IPS-NIHi11 (cell line): ENCODE data around the gene ILKAP.
A peak's percentile ranks its signal among the peaks of the same experiment; 100 is the strongest.

Experiments
- DNase-seq: peaks from one replicate; pipeline ENCODE4 v3.0.0; 2012; ENCODE audit warnings: mixed read lengths, low spot score

ILKAP gene

GRCh38 chr2:238203094-238203972 is at the start of gene ILKAP:
TSS of gene ILKAP (minus strand) at chr2:238203695. CDS start at chr2:238203553, 142 bp downstream.
- DNase-seq, result peak; percentile 100

DNA sequence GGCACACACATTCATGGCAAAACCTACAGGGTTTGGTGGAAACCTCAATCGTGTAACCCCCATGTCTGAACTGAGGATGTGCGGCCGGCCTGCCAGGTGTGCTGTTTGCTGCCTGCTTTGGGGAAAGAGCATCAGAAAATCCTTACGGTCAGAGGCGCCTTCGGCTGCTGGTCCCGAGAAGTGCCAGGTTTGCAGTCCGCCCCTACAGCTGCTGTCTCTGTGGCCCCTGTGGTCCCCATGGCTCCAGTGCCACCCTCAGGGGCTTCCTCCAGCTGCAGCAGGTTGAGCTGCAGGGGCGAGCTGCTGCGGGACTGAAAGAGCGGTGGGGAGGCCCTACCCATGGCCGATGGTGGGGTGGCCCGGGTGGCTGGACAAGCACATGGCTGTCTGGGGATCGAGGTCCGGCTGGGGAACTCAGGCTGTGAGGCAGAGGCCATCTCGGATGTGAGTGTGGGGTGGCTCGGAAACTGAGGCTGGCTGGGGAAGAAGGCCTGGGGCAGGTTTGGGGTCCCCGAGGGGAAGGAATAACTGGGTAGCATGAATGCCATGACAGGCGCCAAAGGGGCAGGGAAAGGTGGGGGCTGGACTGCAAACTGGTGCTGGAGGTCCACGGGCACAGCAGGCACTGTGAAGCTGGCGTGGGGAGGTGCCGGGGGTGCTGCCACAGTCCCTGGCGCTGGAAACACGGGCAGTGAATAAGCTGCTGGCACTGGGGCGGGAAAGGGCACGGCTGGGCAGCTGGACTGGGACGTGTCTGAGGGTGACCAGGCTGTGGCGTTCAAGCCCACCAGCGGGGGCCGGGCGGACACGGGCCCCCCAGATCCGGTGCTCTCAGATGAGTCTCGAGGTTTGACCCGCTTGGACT is 49.5 kb upstream of the ILKAP start:
- no peak for DNase-seq

- no peak for DNase-seq
These were observed 48.5 kb upstream of the ILKAP start for GRCh38 chr2:238251986-238252385.

GRCh38 chr2:238251331-238251730 is 47.8 kb upstream of the ILKAP start:
- DNase-seq, result no peak

GRCh38 chr2:238250896-238251295 is 47.4 kb upstream of the ILKAP start:
- DNase-seq, result no peak

DNA sequence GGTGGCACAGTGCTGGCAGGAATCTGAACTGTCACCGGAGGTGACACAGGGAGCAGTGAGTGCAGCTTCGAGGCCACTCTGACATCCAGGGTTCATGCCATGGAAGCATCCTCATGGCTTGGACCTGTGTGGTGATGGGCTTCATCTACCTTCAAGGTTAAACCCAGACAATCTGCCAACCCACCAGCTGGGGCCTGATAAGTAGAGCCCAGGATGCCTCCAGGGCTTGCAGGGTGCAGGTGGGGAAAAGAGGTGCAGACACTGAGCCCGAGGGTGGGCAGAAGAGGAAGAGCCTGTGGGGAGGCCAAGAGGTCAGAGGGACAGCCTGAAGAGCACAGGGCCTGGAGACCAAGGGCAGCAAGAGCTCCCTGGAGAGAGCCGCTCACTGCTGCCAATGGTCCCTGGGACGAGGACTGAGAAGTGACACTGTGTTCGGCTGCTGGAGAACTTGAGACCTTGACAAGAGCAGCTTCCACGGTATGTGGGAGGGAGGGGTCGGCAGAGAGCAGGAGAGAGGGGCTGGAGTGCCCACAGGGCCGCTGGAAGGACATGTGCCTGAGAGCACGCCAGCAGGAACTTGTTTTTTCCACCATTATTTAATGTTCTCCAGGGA is 44.5 kb upstream of the ILKAP start:
- DNase-seq, result no peak

- DNase-seq, result no peak
These were observed 43.7 kb upstream of the ILKAP start for GRCh38 chr2:238247002-238247822.

DNA sequence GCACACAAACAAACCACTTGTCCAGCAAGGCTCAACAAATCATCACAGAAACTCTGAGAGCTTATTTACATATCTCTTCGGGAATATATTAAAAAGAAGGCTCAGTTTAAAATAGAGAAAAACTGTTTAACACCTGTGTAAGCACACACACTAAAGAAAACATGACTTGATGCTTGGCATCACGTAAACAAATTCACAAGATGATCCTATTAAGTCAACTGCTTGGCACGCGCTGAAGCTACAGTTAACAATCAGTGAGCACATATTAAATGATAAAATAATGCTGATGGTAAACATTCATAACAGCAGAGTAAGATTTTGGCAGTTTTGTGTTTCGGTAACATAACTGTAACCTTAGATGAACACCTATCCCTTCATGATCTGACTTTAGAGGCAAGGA is 40.7 kb upstream of the ILKAP start:
- no peak for DNase-seq

DNA sequence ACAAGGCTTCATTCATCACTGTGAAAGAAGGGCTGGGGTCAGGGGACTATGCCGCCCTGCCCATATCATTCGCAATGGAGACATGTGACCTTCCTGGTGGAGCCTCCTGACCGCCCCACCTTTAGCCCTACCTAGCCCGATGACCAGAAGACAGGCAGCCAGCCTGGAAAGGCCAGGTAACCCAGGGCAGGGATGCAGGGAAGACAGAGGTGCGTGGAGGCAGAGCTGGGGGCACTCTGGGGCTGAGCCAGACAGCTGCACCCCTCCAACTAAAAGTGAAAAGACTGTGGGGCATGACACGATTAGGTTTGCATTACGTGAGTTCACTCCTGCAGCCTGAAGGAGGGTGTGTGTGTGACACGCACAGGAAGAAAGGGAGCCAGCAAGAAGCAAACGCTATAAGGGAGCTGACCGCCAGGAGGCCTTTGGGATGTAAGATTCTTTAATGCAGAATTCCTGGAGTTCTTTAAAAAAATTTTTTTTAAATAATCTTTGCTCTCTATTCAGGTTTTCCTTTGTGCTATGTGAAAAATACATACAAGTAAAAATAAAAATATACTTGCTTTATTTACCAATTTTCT is 40.1 kb upstream of the ILKAP start:
- no peak for DNase-seq

- DNase-seq, result no peak
These were observed 39.4 kb upstream of the ILKAP start for GRCh38 chr2:238242731-238243495.

DNA sequence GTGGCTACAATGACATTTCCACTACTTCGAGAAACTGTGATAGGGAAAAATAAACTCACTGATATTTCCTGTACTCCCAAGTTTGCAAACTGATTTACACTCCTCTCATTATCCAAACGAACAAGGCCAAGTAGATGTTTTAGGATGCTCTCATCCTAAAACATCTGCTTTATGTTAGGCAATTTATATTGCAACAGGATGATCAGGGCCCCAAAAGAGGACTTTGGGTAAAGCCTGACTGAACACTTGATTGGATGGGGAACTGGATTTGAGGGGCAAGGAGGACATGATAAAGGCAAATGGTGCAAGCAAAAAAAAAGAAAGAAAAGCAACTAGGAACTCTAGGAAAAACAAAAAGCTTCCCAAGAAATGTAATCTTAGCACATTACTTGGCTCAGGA is 38.5 kb upstream of the ILKAP start:
- no peak for DNase-seq

- DNase-seq, result peak; percentile 84
These were observed 37.5 kb upstream of the ILKAP start for GRCh38 chr2:238240757-238241711.

GRCh38 chr2:238239863-238240756 is 36.6 kb upstream of the ILKAP start, which contains the start of gene HES6:
TSS of gene HES6 (minus strand) at chr2:238240038. CDS start at chr2:238239905, 133 bp downstream.
- DNase-seq, result peak; percentile 97

- peak; percentile 52 for DNase-seq
These were observed 36.0 kb upstream of the ILKAP start for GRCh38 chr2:238239543-238239862.

- no peak for DNase-seq
These were observed 35.5 kb upstream of the ILKAP start for GRCh38 chr2:238238766-238239542.

GRCh38 chr2:238238311-238238765 is 34.8 kb upstream of the ILKAP start:
- no peak for DNase-seq

DNA sequence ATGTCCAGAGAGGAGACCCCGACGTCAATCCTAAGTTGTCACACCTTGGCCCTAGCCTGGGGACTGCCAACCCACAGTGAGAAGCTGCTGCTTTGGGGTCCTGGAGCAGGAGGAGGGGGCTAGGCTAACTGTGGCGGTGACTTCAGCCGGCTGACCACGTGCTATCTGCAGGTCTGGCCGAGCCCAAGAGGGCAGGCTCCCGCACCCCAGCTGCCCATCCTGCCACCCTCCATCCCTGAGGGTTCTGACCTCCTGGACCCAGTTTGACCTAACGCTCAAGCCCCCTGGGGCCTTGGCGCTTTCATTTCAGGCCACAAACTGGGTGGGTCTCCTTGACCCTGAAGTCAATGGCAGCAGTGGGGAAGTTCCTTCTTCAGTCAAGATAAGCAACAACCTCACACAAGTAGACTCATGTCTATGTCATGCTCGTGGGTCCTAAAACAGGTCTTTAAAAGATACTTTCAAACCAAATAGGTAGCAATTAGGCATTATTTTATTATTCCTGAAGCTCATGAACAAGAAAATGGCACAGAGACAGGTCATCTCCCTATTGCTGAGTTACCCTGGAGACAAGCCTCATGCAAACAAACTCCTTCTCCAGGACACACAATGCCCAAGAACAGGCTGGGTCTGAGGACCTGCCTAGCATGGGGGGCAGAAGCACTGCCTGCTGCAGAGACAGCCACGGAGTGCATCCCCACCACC is 34.1 kb upstream of the ILKAP start:
- DNase-seq, result no peak
